ENCODE measurements around the gene PLCH1.

PLCH1 gene

GRCh38 chr3:155594526-155595187 is 150.2 kb downstream of the PLCH1 start:
- TF ChIP-seq, protein P1, sequence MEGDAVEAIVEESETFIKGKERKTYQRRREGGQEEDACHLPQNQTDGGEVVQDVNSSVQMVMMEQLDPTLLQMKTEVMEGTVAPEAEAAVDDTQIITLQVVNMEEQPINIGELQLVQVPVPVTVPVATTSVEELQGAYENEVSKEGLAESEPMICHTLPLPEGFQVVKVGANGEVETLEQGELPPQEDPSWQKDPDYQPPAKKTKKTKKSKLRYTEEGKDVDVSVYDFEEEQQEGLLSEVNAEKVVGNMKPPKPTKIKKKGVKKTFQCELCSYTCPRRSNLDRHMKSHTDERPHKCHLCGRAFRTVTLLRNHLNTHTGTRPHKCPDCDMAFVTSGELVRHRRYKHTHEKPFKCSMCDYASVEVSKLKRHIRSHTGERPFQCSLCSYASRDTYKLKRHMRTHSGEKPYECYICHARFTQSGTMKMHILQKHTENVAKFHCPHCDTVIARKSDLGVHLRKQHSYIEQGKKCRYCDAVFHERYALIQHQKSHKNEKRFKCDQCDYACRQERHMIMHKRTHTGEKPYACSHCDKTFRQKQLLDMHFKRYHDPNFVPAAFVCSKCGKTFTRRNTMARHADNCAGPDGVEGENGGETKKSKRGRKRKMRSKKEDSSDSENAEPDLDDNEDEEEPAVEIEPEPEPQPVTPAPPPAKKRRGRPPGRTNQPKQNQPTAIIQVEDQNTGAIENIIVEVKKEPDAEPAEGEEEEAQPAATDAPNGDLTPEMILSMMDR (IDR thresholded peaks at IDR 0.05; ENCODE audit: low read depth, low read length, missing control alignments): no peak
- H3K4me3 ChIP-seq (replicated peaks; ENCODE audit: low read depth, low read length): no peak overlapping the region
- no peak for DNase-seq (ENCODE audit: extremely low read depth, low read depth)

DNA sequence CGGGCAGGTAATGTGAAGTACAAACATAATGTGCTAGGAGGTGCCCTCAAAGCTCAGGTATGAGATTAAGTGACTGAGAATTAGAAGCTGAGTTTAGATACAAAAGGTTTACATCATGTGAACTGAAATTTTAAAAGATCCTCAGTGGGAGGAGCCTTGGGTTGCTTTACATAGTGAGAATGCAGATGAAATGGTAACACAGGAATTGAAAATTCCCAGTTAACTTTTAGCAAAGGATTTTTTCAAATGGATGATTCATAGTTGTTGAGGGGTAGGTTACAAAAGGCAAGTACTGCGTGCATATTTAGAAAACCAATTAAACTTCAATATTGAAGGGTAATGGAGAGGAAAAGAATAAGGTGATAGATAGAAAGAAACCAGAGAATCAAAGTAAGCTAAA is 157.3 kb downstream of the PLCH1 start:
- no peak for DNase-seq (ENCODE audit: extremely low read depth, low read depth)

DNA sequence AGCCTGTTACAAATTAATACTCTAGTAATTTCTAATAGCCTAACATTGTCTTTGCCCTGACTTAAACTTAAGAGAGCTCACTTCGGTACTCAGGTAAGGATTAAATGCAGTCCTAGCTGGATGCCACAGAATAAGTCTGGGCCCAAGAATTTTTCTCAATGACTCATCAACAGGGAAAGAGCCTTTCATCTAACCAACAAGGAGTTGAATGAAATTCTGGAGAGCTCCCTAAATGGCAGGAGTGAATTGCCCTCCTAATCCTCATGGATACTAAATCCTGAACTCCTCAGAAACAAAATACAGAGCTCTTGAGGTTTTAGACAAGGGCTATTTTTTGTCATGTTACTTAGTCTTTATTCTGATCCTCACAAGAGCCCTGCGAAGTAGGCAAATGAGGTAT is 159.5 kb downstream of the PLCH1 start:
- TF ChIP-seq, protein P1 (IDR thresholded peaks at IDR 0.05; ENCODE audit: low read depth, low read length, missing control alignments): no peak
- no peak for DNase-seq (ENCODE audit: extremely low read depth, low read depth)
- no peak overlapping the region for H3K4me3 ChIP-seq (replicated peaks; ENCODE audit: low read depth, low read length)

More for the DNA sequence above, 157.3 kb downstream of the PLCH1 start:
- no peak overlapping the region for H3K4me3 ChIP-seq (replicated peaks; ENCODE audit: low read depth, low read length)
- TF ChIP-seq, protein P1 (IDR thresholded peaks at IDR 0.05; ENCODE audit: low read depth, low read length, missing control alignments): no peak

GRCh38 chr3:155581579-155581978 is 163.3 kb downstream of the PLCH1 start:
- no peak for DNase-seq (ENCODE audit: extremely low read depth, low read depth)

DNA sequence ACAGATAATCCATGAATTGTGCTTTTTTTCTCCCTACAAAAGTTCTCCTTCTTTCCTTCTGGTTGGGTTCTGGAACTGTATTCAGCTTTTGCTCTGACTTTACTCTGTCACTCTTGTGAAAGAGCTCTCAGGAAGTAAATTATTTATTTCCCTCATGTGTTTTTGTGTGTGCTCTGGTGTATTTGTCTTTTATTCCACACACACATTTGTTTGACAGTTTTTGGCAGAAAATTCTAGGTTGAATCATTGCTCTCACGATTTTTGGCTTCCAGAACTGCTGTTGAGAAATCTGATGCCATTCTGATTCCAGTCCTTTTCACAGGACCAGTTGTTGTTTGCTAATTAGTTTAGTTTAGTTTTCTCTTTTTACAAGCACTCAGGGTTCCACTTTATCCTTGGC is 172.8 kb downstream of the PLCH1 start:
- H3K4me3 ChIP-seq (replicated peaks; ENCODE audit: low read depth, low read length): no peak overlapping the region
- DNase-seq (ENCODE audit: extremely low read depth, low read depth): no peak
- TF ChIP-seq, protein P1 (IDR thresholded peaks at IDR 0.05; ENCODE audit: low read depth, low read length, missing control alignments): no peak

More at GRCh38 chr3:155581579-155581978, 163.3 kb downstream of the PLCH1 start:
- no peak overlapping the region for H3K4me3 ChIP-seq (replicated peaks; ENCODE audit: low read depth, low read length)
- TF ChIP-seq, protein P1 (IDR thresholded peaks at IDR 0.05; ENCODE audit: low read depth, low read length, missing control alignments): no peak

- no peak overlapping the region for H3K4me3 ChIP-seq (replicated peaks; ENCODE audit: low read depth, low read length)
- DNase-seq (ENCODE audit: extremely low read depth, low read depth): no peak
Measured at GRCh38 chr3:155568295-155568694, 176.6 kb downstream of the PLCH1 start.

More at GRCh38 chr3:155568295-155568694, 176.6 kb downstream of the PLCH1 start:
- TF ChIP-seq, protein P1 (IDR thresholded peaks at IDR 0.05; ENCODE audit: low read depth, low read length, missing control alignments): no peak

All from HFF-Myc (cell line).